Heart right ventricle (tissue), 16 donors: ENCODE measurements around the gene TRABD2B. TPM values are rescaled to one million over a fixed set of nuclear protein-coding genes. Genes with fewer than 3 reads are reported as not detected.

ENCODE experiments used
- ATAC-seq, 8 donors: fragments of 200-7000 bp; cut with Tn5 transposase; one replicate each; pipeline ENCODE4 v1.9.1; 2020; ENCODE audit warnings: mild to moderate bottlenecking in 8 of 8, moderate library complexity in 8 of 8, moderate number of reproducible peaks in 1 of 8
- DNase-seq, 2 donors: peaks; one replicate each; pipeline ENCODE4 v3.0.0-alpha.2; 2020
- H3K27ac ChIP-seq, 10 donors: fragments of 200-600 bp; sonication (generic) in 2 of 10; one replicate each; pipeline versions ENCODE4 v1.5.0 to v1.8.0; 2020 to 2022; ENCODE audit warnings: mild to moderate bottlenecking in 3 of 10
- H3K27me3 ChIP-seq, 7 donors: fragments of 200-600 bp; one replicate each; pipeline ENCODE4 v1.8.0; 2021 to 2022; ENCODE audit warnings: mild to moderate bottlenecking in 2 of 7
- H3K36me3 ChIP-seq, 9 donors: fragments of 200-600 bp; sonication (generic) in 1 of 9; one replicate each; pipeline versions ENCODE4 v1.5.0 to v1.8.0; 2020 to 2022; ENCODE audit warnings: mild to moderate bottlenecking in 2 of 9
- H3K4me1 ChIP-seq, 9 donors: fragments of 200-600 bp; sonication (generic) in 1 of 9; one replicate each; pipeline versions ENCODE4 v1.5.0 to v1.8.0; 2020 to 2022; ENCODE audit warnings: mild to moderate bottlenecking in 4 of 9
- H3K4me3 ChIP-seq, 10 donors: fragments of 200-600 bp; sonication (generic) in 2 of 10; one replicate each; pipeline versions ENCODE4 v1.5.0 to v1.8.0; 2020 to 2022; ENCODE audit warnings: mild to moderate bottlenecking in 7 of 10, moderate library complexity in 2 of 10
- H3K9me3 ChIP-seq, 11 donors: fragments of 200-600 bp in 10 of 11; sonication (generic) in 2 of 11; one replicate each; pipeline versions ENCODE4 v1.5.0 to v1.8.0; 2013 to 2022; ENCODE audit warnings: mild to moderate bottlenecking in 2 of 11, control low read depth in 1 of 11, moderate library complexity in 1 of 11
- CTCF ChIP-seq, 9 donors: fragments of 200-600 bp; sonication (generic) in 2 of 9; IDR thresholded peaks; one replicate each; pipeline versions ENCODE4 v1.5.0 to v1.8.0; 2021 to 2022; ENCODE audit warnings: antibody characterized with exemption in 9 of 9, mild to moderate bottlenecking in 5 of 9, moderate library complexity in 1 of 9
- WGBS, 2 donors: extraction: QIAGEN DNeasy Blood & Tissue Kit; methylation state at CpG; one replicate each; pipeline ENCODE4 v1.1.7; 2013; ENCODE audit warnings: inconsistent platforms in 1 of 2; 5-methylcytosine and 5-hydroxymethylcytosine counted together
- intact Hi-C, 10 donors: fragments of 100-400 bp; cut with DNase I; formaldehyde crosslinking; loops; one replicate each; pipeline versions ENCODE4 v1.11.1 to v1.14.2; 2022
- polyA plus RNA-seq, 2 donors: library from polyadenylated mRNA; stranded (reverse); fragments of 200-250 nt; gene quantifications; one replicate each; pipeline ENCODE4 v1.2.3, GENCODE V29; 2013
- total RNA-seq, 10 donors: library from RNA; stranded (reverse); fragmentation: NEBNext Ultra II Directional in 3 of 10; extraction: Animal tissue kit (Norgen Biotek cat#: 25700) in 3 of 10; gene quantifications; one replicate each; pipeline versions ENCODE4 v1.2.1 to v1.2.4, GENCODE V29; 2021 to 2023
- donor health status: Arrhythmogenic right ventricular cardiomyopathy.
- donor health status: ischemic (EF 13 %, LVEDD 7.1; RV severe dilation, severe dysfunction).
- donor health status: healthy with polysubstance abuse.
- donor health status: DM: no; HTN: yes; CAD: no.
- donor health status: DM: no; HTN: no; CAD: no.
- donor health status: ischemic (EF 25% LVEDD 6.9; RV normal size, moderate dysfunction).
- donor health status: ischemic (EF 25% LVEDD 5.7; RV mildly dilated, moderate dysfunction).
- donor health status: healthy.
- donor health status: DM: yes; HTN: yes; CAD: no.
- donor health status: Ischemic cardiomyopathy.
- donor health status: ischemic (EF 35%, LVEDD 5.7; RV mildly dilated, moderate dysfunction).
- donor health status: nonischemic (EF 11% LVEDD 7.7; RV severe dilation, severe dysfunction).
- donor health status: DM: yes; HTN: yes; CAD: no.
- donor health status: PGD.
- donor health status: ischemic (EF 29% LVEDD 5.4; RV normal size, mild dysfunction).
- donor health status: nonischemic (EF 23%, LVEDD 6.1; RV moderate dilation, normal function).

Gene TRABD2B
- total and polyA plus RNA-seq, 12 donors: 0.21 to 1.1 (median 0.53) TPM

GRCh38 chr1:47886141-47886540 is 111.0 kb downstream of the TRABD2B start:
- WGBS, 2 donors: 84 to 89% methylated on average over 7 of the region's 7 CpGs
- DNase-seq: no peak
- no peaks in the 10 kb centered on the region for H3K4me1 ChIP-seq
- peaks cover 0 to 5% (median 0%) of the 10 kb centered on the region in 7 donors for H3K27me3 ChIP-seq
- no peak for ATAC-seq
- no peak overlapping the region for H3K27ac ChIP-seq
- intact Hi-C loops: no loop called here
- TF ChIP-seq CTCF (IDR thresholded peaks at IDR 0.05): no peak
- H3K36me3 ChIP-seq: no peaks in the 10 kb centered on the region
- H3K9me3 ChIP-seq: no peaks in the 10 kb centered on the region
- H3K4me3 ChIP-seq: no peak overlapping the region

GRCh38 chr1:47885062-47885830 is 111.9 kb downstream of the TRABD2B start:
- no peaks in the 10 kb centered on the region for H3K9me3 ChIP-seq
- intact Hi-C loops: loop anchor here in 1 of 10 donors (2.0 kb wide), 1 partner anchor 14 kb away; no protein-coding TSS in a partner anchor
- no peaks in the 10 kb centered on the region for H3K4me1 ChIP-seq
- H3K27ac ChIP-seq: no peak overlapping the region
- no peak for ATAC-seq
- peaks cover 0 to 5% (median 0%) of the 10 kb centered on the region in 7 donors for H3K27me3 ChIP-seq
- TF ChIP-seq CTCF (IDR thresholded peaks at IDR 0.05): no peak
- DNase-seq: no peak
- no peak overlapping the region for H3K4me3 ChIP-seq
- no peaks in the 10 kb centered on the region for H3K36me3 ChIP-seq
- WGBS, 2 donors: 89 to 90% methylated on average over 8 of the region's 8 CpGs

GRCh38 chr1:47883963-47884362 is 113.2 kb downstream of the TRABD2B start:
- H3K4me3 ChIP-seq: no peak overlapping the region
- intact Hi-C loops: loop anchor here in 1 of 10 donors (2.0 kb wide), 1 partner anchor 13 kb away; no protein-coding TSS in a partner anchor
- H3K27ac ChIP-seq: no peak overlapping the region
- H3K9me3 ChIP-seq: no peaks in the 10 kb centered on the region
- DNase-seq: no peak
- 79 to 92% methylated on average over 1 of the region's 1 CpG for WGBS, 2 donors
- no peak for ATAC-seq
- no peaks in the 10 kb centered on the region for H3K36me3 ChIP-seq
- TF ChIP-seq CTCF (IDR thresholded peaks at IDR 0.05): no peak
- H3K27me3 ChIP-seq: no peaks in the 10 kb centered on the region
- H3K4me1 ChIP-seq: no peaks in the 10 kb centered on the region

- H3K9me3 ChIP-seq: no peaks in the 10 kb centered on the region
- intact Hi-C loops: no loop called here
- H3K4me1 ChIP-seq: no peaks in the 10 kb centered on the region
- no peak for TF ChIP-seq CTCF (IDR thresholded peaks at IDR 0.05)
- no peaks in the 10 kb centered on the region for H3K36me3 ChIP-seq
- H3K27ac ChIP-seq: no peak overlapping the region
- no peaks in the 10 kb centered on the region for H3K27me3 ChIP-seq
- no peak for ATAC-seq
- no peak for DNase-seq
- no peak overlapping the region for H3K4me3 ChIP-seq
- WGBS, 2 donors: 80 to 84% methylated on average over 17 of the region's 17 CpGs
Observed at GRCh38 chr1:47881505-47882442, 115.4 kb downstream of the TRABD2B start.
